Kidney capillary endothelial cell (primary cell): Measurements from ENCODE around the gene ARMC2.
"Not testable (repeated sequence)": the region's sequence is repeated elsewhere in the genome, so short reads cannot be mapped to it uniquely, and the experiment has no call there.

Experiments used
- DNase-seq: peaks from one replicate; pipeline ENCODE4 v3.0.0-alpha.2; 2018; ENCODE audit warnings: low spot score

The ARMC2 gene, protein sequence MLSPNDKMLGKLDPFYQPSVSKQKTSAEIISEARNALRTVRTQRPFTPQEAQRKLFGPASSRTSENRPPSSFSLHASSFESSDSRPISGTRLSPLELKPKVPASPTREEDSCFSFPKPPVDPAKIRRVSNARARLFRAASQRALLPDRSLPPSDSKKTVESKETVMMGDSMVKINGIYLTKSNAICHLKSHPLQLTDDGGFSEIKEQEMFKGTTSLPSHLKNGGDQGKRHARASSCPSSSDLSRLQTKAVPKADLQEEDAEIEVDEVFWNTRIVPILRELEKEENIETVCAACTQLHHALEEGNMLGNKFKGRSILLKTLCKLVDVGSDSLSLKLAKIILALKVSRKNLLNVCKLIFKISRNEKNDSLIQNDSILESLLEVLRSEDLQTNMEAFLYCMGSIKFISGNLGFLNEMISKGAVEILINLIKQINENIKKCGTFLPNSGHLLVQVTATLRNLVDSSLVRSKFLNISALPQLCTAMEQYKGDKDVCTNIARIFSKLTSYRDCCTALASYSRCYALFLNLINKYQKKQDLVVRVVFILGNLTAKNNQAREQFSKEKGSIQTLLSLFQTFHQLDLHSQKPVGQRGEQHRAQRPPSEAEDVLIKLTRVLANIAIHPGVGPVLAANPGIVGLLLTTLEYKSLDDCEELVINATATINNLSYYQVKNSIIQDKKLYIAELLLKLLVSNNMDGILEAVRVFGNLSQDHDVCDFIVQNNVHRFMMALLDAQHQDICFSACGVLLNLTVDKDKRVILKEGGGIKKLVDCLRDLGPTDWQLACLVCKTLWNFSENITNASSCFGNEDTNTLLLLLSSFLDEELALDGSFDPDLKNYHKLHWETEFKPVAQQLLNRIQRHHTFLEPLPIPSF

DNA sequence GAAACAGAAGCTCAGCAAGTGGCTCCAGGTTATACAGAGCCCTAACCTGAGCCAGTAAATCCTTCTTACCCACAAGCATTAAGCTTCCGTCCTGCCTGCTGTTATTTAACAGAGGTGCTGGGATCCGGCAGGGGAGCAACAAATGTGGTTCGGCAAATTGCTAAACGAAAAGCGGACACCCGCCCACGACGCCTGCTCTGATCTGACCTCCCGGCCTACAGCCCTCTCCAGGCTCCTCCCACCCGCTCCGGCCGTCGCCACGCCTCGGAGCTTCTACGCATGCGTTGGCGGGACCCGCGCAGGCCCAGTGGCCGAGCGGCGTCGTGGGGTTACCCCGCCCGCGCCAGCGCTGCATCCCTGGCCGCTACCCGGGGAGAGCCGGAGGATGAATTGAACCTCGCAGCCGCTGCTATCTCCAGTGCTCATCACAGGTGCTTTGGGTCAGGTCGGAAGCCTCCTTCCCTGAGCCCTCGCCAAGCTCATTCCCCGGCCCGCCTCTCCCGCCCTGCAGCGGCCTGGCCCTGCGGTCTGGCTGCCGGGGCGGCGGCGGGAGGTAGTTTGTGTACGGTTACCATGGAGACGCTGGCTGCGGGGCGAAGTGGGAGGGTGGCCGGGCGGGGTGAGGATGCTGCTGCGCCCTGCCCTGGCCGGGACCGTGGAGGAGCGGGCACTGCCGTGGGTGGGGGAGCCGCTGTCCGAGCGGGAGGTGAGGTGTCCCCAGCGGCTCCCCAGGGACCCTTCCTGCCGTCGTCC, at the start of gene ARMC2:
Gene ARMC2, plus strand, starts transcription at position 307 of the 753 bp plus-strand sequence. CDS start 5,846 bp downstream, outside the sequence.
- peak; percentile 82 for DNase-seq

DNA sequence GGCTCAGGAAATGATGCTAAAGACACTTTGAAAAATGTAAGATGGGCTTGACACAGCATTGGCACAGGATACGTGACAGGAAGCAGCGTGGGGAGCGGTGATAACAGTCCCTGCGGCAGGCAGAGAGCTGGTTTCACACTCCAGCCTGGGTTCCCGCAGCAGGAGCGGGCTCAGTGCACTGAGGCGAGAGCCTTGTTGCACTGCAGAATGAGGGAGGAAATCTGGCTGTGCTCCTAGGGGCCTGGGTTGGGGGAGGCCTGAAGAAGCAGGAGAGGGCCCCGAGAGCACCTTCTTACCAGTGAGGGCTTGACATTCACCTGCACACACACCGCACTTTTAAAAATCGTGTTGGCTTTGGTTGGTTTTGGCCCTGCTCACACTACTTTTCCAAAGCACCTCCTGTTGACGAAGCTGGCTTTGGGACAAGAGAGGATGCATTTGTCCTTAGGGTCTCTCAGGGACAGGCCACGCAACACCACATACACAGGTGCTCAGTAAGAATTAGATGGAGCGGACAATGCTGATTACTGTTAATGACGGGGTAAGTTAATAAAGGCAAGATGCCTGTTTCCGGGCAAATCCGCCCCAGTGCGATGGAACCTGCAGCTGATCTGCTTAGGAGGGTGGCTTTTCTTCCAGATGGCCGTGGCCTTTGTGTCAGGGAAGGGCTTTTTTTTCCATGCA, 49.4 kb upstream of the ARMC2 start:
- peak; percentile 43 for DNase-seq

DNA sequence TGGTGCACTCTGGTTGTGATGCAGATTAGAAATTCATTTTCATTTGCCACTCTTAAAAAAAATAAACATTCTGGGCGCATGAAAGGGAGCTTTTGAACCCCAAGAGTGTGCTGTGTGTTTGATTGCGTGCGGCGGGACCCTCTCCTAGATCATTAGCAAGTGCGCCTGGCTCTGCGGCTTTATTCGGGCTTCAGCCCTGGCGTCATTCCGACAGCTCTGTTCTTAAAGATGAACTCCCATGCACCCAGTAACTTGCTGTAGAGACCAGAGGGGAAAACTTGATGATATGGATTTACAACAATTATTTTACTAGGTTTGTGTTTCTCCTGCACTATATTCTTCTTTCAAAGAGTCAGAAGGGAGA, 48.9 kb upstream of the ARMC2 start:
- DNase-seq: no peak

DNA sequence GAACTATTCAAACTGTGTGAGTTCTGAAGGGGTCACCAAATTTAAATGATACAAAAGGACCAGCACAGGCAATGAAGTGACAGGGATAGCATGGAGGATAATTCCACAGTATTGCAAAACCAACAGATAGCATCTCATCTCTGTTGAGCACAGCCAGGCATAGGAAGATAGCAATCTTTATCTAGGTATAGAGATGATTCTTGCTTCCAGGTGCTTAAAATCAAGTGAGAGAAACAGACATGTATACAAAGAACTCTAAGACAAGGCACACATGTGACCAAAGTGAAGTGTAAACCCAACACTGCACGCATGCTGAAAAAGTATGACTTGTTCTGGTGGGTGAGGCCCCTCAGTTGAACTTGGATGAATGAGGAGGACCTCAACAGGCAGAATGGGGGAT, 48.4 kb upstream of the ARMC2 start:
- no peak for DNase-seq

DNA sequence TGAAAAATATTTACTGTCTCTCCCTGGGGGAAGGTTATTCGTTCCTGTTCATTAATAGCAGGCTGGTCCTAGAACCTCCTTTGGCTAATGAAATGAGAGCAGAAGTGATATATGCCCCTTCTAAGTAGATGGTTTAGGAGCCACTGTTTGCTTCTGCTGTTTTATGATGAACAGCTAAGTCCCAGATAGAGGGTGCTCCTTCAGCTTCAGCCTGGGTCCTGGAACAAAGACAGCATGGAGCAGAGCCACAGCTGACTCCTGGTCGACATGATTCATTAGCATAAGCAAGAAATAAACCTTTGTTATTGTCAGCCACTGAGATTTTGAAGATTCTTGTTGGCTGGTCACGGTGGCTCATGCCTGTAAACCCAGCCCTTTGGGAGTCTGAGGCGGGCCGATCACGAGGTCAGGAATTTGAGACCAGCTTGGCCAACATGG, 47.8 kb upstream of the ARMC2 start:
- no peak for DNase-seq

DNA sequence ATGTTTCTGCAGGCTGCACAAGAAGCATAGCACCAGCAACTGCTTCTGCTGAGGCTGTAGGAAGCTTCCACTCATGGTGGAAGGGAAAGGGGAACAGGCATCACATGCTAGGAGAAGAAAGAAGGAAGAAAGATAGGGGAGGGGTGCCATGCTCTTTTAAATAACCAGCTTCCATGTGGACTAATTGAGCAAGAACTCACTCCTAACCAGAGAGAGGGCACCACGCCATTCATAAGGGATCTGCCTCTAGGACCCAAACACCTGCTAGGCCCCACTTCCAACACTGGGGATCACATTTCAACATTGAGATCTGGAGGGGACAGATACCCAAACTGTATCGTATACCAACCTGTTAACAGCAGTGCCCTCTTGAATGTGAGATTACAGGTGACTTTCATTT, 46.9 kb upstream of the ARMC2 start:
- no peak for DNase-seq

DNA sequence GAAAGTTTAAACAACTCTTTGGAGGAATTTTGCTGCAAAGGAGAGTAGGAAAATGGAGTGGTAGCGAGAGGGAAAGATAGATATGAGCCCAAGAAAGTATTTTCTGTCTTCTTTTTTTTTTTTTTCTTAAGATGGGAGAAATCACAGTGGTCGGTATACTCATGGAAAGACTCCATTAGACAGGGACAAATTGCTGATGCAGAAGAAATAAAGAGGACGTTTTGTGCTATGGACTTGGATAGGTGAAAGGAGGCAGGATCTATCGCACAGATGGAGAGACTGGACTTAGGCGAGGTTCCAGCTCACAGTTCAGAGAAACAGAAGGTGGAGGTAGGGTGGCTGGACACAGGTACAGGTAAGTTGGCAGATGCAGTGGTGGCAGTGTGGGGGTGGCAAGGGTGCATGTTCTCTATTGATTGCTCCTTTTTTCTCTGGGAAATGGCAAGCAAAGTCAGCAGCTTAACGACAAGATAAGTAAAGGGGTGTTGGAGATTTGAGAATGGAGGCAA, 44.2 kb upstream of the ARMC2 start:
- no peak for DNase-seq

DNA sequence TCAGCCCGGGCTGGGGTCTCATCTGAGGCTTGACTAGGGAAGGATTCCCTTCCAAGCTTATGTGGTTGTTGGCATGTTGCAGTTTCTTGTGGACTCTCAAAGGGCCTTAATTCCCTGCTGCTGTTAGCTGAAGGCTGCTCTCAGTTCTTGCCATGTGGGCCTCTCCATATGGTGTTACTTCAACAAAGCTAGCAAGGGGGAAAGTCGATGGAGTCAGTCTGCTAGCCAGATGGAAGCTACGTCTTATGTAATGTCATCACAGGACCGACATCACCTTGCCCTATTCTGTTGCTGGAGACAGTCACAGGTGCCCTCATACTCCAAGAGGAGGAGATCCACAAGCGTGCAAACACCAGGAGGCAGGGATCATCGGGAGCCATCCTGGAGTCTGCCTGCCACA, 43.3 kb upstream of the ARMC2 start:
- no peak for DNase-seq

DNA sequence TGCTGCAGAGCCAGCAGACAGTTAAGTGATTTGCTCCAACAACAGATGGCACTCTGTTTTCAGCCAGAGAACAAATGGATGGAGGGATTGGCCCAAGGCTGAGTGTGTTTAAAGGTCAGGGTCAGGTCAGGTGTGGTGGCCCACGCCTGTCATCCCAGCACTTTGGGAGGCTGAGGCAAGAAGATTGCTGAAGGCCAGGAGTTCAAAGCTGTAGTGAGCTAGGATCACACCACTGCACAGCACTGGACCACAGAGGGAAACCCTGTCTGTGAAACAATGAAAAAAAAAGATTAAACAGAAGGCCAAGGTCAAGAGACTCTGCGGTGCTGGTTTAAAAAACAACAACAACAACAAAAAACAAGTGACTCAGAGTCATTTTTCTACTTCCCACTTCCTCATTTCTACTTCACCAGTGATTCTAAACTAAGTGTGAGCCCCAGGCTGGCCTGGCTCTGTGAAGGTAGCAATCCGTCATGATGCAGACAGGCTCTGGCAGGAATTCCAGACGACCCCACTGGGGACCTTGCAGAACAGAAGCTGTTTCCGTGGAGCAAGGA, 42.5 kb upstream of the ARMC2 start:
- no peak for DNase-seq

DNA sequence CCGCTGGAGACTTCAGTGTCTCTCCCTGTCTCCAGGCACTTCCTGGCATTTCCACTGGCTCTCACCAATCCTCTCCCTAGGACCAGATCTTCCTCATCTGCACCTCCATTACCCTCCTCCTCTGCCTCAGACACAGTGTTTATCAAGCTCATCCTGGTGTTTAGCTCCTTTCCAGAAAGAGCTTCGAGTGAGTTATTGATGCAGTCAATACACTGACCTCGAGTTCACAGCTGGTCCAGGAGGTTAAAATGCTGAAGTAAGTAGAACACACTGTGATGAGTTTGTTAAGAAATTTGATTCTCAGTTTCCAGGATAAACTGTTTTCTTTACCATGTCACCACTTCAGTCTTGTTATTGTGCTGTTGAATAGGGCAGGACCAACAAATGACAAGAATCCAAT, 42.1 kb upstream of the ARMC2 start:
- no peak for DNase-seq

DNA sequence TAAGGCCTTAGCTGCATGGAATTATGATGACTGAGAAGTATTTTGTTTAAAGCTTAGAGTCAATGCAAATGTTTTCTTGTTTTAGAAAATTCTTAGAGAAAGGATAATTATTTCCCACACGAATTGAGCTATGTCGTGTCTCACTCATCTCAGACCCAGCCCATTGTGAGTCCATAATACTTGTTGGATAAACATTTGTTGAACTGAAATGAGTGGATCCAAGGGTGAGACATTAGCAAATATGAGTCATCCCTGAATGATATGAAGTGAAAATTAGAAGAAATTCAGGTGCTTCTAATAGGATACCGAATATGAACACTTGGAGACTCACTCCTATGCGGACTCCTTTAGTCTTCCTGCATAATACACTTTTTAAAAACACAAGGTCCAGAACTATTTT, 41.6 kb upstream of the ARMC2 start:
- DNase-seq: no peak

DNA sequence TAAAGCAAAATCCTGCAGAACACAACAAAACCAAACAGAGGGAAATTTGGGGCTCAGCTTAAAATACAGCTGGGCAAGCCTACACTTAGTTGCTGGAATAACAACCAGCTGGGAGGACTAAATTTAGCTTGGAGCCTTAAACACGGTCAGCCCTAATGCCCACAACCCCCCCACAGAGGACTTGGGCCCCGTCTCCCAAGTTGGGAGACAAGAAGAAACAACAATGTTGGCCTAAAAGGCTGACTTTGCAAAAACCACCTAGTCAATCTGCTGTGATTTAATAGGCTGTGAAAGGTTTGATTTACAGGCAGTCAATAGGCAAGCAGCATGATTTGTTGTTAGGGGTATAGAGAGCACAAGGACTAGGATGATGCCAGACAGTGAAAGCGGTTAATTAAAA, 40.3 kb upstream of the ARMC2 start:
- no peak for DNase-seq

DNA sequence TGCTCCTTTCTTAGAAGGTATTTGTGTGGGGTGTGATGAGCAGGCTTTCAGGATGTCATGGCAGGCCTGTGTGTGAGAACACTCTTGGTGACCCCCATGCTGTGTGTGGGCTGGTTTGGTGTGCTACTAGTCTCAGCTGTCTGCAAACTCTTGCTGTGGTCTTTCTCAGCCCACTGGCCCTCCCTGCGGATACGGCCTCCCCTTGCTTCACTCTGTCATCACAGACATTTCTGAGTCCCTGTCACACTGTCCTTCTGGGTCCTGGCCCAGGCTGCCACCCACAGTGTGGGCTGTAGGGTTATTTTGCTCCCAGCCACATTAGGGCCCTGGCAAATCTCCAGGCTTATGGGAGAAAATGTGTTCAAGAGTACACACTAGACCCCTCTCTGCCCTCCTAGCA, 39.0 kb upstream of the ARMC2 start:
- DNase-seq: no peak

DNA sequence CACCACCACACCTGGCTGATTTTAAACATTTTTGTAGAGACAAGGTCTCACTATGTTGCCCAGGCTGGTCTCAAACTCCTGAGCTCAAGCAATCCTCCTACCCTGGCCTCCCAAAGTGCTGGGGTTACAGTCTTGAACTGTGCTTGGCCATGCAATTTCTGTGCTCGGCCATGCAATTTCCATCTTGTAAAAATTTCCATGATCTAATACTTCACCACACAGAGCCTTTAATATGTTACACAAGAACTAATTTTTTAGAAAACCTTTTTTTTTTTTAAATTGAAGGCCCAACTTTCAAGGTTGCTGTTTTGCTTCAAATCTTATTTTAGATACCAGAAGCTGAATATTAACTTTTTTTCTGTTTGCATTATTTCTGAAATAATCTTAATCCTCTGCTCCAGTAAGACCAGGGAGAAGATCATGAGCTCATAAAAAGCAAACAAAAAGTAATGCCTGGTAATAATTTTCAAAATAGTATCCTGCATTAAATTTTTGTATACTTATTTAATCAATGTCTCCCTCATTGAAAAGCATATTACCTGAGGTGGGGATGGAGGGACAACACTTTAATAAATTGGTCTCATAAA, 38.1 kb upstream of the ARMC2 start:
- DNase-seq: no peak

DNA sequence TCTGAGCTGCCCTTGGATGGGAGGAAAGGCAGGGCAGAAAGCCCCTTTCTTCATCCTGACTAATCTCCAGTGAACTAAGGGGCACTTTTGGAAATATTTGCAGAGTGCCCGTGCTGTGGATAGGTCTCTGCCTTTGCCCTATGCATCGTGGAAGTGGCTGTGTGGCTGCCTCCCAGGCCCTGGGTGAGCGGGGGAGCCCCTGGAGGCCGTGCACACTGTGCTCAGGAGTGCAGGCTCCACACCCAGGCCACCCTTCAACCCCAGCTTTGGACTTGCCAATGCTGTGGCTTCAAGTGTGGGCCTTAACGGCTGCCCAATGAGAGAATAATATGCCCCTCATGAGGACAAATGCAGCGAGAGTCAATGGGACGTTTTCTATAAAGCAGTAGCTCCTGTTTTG, 36.7 kb upstream of the ARMC2 start:
- no peak for DNase-seq

DNA sequence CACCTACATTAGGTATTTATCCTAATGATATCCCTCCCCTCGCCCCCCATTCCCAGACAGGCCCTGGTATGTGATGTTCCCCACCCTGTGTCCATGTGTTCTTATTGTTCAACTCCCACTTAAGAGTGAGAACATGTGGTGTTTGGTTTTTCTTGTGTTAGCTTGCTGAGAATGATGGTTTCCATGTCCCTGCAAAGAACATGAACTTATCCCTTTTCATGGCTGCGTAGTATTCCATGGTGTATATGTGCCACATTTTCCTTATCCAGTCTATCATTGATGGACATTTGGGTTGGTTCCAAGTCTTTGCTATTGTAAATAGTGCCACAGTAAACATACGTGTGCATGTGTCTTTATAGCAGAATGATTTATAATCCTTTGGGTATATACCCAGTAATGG, 35.0 kb upstream of the ARMC2 start:
- DNase-seq: not testable (repeated sequence)

DNA sequence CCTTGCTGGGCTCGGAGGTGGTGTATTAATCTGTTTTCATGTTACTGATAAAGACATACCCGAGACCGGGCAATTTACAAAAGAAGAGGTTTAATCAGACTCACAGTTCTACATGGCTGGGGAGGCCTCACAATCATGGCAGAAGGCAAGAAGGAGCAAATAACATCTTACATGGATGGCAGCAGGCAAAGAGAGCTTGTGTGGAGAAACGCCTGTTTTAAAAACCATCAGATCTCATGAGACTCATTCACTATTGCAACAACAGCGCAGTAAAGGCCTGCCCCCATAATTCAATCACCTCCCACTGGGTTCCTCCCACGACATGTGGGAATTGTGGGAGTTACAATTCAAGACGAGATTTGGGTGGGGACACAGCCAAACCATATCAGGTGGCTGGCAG, 30.9 kb upstream of the ARMC2 start:
- DNase-seq: not testable (repeated sequence)

DNA sequence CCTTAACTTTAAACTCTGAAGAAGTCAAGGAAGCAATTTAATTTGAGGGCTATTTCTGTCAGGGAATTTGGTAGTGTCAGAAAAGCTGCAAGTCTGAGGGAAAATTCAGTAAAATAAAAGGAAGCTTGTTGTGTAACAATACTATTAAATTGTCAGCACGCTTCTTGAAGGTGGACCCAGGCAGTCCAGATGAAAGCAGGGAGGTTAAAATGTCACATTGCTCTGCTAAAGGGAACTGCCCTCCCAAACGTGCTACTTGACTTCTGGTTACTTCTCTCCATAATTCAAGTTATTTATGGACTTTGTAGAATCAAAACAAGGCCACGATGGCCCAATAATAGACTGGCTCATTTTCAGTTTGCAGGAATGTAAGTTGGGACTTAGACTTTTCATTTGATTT, 28.2 kb upstream of the ARMC2 start:
- DNase-seq: no peak

DNA sequence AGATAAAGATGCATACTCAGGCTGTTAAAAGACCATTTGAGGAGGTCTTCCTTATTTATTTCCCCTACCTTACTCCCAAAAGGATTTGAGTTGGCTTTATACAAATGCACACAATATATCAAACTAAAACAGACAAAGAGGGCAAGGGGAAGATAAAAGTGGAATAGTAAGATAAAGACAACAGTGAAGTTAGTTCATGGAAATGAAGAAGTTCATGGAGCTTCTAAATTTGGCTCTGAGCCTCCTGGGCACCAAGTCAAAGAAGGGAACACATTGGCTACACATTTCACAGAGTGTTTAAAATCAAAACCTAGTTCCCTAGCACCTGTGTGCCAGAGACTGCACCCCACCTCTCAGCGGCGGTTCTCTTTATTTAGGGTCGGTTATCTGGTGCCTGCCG, 25.8 kb upstream of the ARMC2 start:
- no peak for DNase-seq

DNA sequence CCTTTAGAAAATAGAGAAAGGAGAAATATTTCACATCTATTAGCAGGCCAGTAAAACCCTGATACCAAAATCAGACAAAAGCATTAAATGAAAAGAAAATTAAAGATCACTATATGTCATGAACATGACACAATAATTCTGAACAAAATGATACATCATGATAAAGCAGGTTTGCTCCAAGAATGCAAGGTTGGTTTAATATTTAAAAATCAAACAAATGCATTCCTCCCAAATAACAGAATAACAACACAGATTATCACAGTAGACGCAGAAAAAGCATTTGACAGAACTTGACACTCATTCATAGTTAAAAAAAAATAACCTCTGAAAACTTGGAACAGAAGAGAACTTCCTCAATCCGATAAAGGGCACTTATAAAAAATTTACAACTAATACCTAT, 22.9 kb upstream of the ARMC2 start:
- DNase-seq: no peak

DNA sequence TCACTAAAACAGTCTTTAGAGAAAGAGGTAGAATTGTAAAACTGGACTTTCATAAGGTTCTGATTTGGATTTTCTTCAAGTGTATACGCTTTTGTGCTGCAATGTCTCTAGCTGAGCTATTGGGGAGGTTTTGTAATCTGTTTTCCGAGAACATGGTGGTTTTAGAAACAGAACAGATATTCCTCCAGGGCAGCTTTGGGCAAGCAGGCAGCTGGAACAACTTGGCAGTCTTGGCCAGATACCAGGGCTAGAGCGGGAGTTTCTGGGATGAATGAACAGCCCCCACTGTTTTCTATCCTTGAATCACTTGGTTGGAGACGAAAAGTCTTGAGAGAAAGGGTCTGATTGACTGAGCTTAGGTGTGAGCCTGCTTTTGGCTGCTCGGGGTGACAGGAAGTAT, 17.1 kb upstream of the ARMC2 start:
- no peak for DNase-seq
